NT2/D1 (cell line): ENCODE data around the gene ABCF2.

Source experiments
- DNase-seq: peaks from one replicate; pipeline ENCODE4 v3.0.0-alpha.2; 2011; ENCODE audit warnings: low read depth, low spot score
- H3K27me3 ChIP-seq: 2 replicates; pipeline ENCODE4 v1.6.0; 2011; ENCODE audit warnings: mild to moderate bottlenecking; ENCODE audit not compliant: insufficient read length, insufficient read depth
- H3K36me3 ChIP-seq: 2 replicates; pipeline ENCODE4 v1.6.1; 2011; ENCODE audit warnings: mild to moderate bottlenecking, low read length, mixed read lengths; ENCODE audit not compliant: insufficient read depth, insufficient read length
- H3K4me1 ChIP-seq: 2 replicates; pipeline ENCODE4 v1.5.1; 2011; ENCODE audit not compliant: insufficient read depth, insufficient read length
- H3K4me3 ChIP-seq: 2 replicates; pipeline ENCODE4 v1.5.1; 2011; ENCODE audit warnings: low read depth; ENCODE audit not compliant: insufficient read length
- H3K9ac ChIP-seq: 2 replicates; pipeline ENCODE4 v1.6.0; 2011; ENCODE audit warnings: low read depth; ENCODE audit not compliant: insufficient read length
- H3K9me3 ChIP-seq: 2 replicates; pipeline ENCODE4 v1.5.1; 2011; ENCODE audit warnings: mild to moderate bottlenecking, low read length; ENCODE audit not compliant: insufficient read depth
- SUZ12 ChIP-seq: IDR thresholded peaks from 2 replicates; pipeline ENCODE4 v1.6.1; 2011; ENCODE audit not compliant: insufficient read length, insufficient read depth; ENCODE audit errors: extremely low read depth
- YY1 ChIP-seq: IDR thresholded peaks from 2 replicates; pipeline ENCODE4 v1.6.1; 2011; ENCODE audit not compliant: insufficient read length, insufficient read depth
- ZNF274 ChIP-seq: IDR thresholded peaks from 2 replicates; pipeline ENCODE4 v1.6.1; 2011; ENCODE audit warnings: mild to moderate bottlenecking, low read depth, low read length

ABCF2 gene

DNA sequence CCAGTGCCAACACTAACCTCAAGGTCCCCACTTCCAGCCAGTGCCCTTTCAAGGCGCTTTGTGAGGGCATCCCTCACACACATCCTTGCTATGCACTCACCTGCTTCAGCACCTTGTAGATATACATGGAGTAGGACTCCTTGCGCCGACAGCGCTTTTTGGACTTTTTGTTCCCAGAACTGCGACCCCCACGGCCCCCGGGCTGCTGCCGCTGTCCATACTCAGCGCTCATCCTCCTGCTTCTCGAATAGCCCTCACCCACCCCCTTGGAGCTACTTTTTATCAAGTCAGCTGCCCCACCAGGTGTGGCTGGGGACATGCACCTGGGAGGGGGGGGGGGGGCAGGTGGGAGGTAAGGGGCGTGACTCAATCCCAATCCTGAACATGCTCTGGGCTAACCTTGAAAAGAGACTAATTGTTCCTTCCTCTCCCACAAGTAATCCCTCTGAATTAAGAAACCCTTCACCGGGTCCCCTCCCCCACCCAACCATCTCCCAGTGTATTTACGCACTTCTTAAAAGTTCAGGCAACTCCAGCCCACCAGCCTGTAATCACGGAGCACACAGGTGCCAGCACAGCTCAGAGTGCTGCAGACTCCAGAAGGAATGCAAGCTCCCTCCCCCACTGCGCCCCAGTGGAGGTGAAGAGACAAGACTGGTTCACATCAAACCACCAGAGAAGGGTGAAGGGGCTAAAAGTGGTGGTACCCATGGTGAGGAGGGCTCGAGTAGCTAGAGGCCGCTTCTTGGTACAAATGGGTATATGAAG lies 16.7 kb downstream of the ABCF2 start, which contains the start of gene H2BK1:
Gene H2BK1 (minus strand): TSS at position 402 of the 768 bp plus-strand sequence. CDS start 170 bp downstream, at position 232.
- Histone ChIP-seq H3K4me1 (no peaks in the 10 kb centered on the region), H3K4me3 (no peak within 1 kb of the TSS), H3K27me3 (no peaks in the 10 kb centered on the region), H3K9me3 (no peaks in the 10 kb centered on the region), H3K36me3 (peaks cover 40% of the 10 kb centered on the region), H3K9ac (no peak within 1 kb of the TSS)
- TF ChIP-seq YY1 (no peak), ZNF274 (no peak), SUZ12 (no peak)
- DNase-seq = no peak

GRCh38 chr7:151209588-151209987 lies 17.4 kb downstream of the ABCF2 start:
- Histone ChIP-seq H3K9me3 (no peaks in the 10 kb centered on the region), H3K36me3 (peaks cover 33% of the 10 kb centered on the region), H3K4me3 (no peak overlapping the region), H3K9ac (no peak overlapping the region), H3K4me1 (no peaks in the 10 kb centered on the region), H3K27me3 (no peaks in the 10 kb centered on the region)
- no peak for DNase-seq
- TF ChIP-seq ZNF274 (no peak), SUZ12 (no peak), YY1 (no peak)

- H3K9ac ChIP-seq = no peak overlapping the region
- TF ChIP-seq YY1 (no peak), ZNF274 (no peak), SUZ12 (no peak)
- peaks cover 21% of the 10 kb centered on the region for H3K36me3 ChIP-seq
- H3K4me1 ChIP-seq = no peaks in the 10 kb centered on the region
- H3K4me3 ChIP-seq = no peak overlapping the region
- no peaks in the 10 kb centered on the region for H3K27me3 ChIP-seq
- DNase-seq = no peak
- H3K9me3 ChIP-seq = no peaks in the 10 kb centered on the region
These were observed 18.6 kb downstream of the ABCF2 start for GRCh38 chr7:151208253-151208862.

DNA sequence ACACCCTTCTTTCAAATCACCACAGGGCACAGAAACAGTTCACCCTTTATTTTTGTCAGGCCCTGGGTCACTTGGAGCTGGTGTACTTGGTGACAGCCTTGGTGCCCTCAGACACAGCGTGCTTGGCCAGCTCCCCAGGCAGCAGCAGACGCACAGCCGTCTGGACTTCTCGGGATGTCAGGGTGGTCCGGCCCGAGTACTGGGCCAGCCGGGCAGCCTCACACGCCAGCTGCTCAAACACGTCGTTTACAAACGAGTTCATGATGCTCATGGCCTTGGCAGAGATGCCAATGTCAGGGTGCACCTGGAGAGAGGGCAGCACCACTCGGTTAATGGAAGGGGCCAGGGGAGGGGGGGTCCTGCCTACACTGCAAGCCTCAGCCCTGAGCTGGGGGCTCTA lies 19.2 kb downstream of the ABCF2 start:
- H3K9ac ChIP-seq = no peak overlapping the region
- H3K4me1 ChIP-seq = no peaks in the 10 kb centered on the region
- no peaks in the 10 kb centered on the region for H3K9me3 ChIP-seq
- TF ChIP-seq YY1 = no peak
- TF ChIP-seq ZNF274 = no peak
- no peak for TF ChIP-seq SUZ12
- no peak overlapping the region for H3K4me3 ChIP-seq
- DNase-seq = no peak
- no peaks in the 10 kb centered on the region for H3K27me3 ChIP-seq
- H3K36me3 ChIP-seq = peaks cover 16% of the 10 kb centered on the region

DNA sequence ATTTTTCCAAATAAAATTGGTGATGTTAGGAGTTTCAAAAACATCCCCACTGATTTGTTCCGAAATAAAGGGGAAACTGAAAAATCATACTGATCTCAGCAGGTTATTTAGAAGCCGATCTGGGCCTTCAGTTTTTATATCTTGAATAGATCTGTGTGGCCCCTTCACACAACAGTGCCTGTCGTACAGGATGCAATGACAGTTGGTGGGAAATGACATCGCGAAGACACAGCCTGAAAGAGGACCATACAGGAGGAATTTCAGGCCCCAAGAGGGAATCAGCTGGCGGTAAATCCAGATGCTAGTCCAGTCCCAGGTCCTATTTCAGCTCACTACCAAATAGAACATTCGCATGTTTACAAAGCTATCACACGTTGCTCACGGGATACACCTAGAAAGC lies 19.7 kb downstream of the ABCF2 start:
- TF ChIP-seq SUZ12 = no peak
- TF ChIP-seq ZNF274 = no peak
- no peak for TF ChIP-seq YY1
- H3K9me3 ChIP-seq = no peaks in the 10 kb centered on the region
- no peaks in the 10 kb centered on the region for H3K27me3 ChIP-seq
- H3K4me3 ChIP-seq = no peak overlapping the region
- no peak for DNase-seq
- H3K4me1 ChIP-seq = no peaks in the 10 kb centered on the region
- peaks cover 11% of the 10 kb centered on the region for H3K36me3 ChIP-seq
- no peak overlapping the region for H3K9ac ChIP-seq

DNA sequence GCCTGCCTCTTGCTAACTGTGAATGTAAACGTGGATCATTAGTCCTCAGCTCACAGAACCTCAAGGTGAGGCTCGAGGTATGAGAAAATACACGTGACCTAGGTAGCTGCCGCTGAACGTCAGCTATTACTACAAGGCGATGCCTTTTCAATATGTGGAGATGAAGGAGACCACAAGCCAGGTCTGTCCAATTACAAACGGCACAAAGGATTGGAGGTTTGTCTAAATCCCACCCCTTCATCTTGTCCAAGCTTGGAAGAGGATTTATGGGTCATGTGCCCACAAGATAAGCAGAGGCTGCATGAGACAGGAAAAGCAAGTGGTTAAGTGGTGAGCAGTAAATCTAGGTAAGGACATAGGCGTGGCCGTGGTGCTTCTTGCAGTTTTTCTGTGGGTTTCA lies 20.1 kb downstream of the ABCF2 start:
- peaks cover 7% of the 10 kb centered on the region for H3K36me3 ChIP-seq
- no peaks in the 10 kb centered on the region for H3K27me3 ChIP-seq
- DNase-seq = no peak

DNA sequence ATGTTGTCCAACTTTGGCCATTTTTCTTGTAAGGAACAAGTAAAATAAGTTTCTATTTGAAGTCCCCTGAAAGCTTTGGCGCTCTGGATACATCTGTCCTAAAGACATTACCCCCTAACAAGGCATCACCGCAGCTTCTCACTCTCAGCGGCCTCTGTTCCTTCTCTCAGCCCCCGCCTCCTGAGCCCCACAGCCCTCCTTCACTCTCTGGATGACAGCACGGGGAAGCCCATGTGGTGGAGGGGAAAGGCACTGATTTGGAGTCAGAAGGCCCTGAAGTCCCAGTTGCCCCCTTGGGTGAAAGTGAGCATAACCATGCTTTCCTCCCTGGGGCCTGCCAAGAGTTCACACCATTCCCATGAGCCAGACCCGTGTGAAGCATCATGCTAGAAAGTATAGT lies 21.3 kb downstream of the ABCF2 start:
- no peak for DNase-seq
- Histone ChIP-seq H3K27me3 (no peaks in the 10 kb centered on the region), H3K4me3 (no peak overlapping the region), H3K4me1 (no peaks in the 10 kb centered on the region), H3K9ac (no peak overlapping the region), H3K36me3 (no peaks in the 10 kb centered on the region), H3K9me3 (no peaks in the 10 kb centered on the region)
- TF ChIP-seq SUZ12 (no peak), ZNF274 (no peak), YY1 (no peak)

More for the DNA sequence above, 20.1 kb downstream of the ABCF2 start:
- TF ChIP-seq YY1 = no peak
- TF ChIP-seq ZNF274 = no peak
- no peak for TF ChIP-seq SUZ12
- no peaks in the 10 kb centered on the region for H3K9me3 ChIP-seq
- H3K9ac ChIP-seq = no peak overlapping the region
- H3K4me1 ChIP-seq = no peaks in the 10 kb centered on the region
- H3K4me3 ChIP-seq = no peak overlapping the region
